T-helper 22 cell (primary cell): Measurements from ENCODE around the gene RDH8.

ENCODE experiments used
- DNase-seq: peaks from one replicate; pipeline ENCODE4 v3.0.0-alpha.2; 2020; ENCODE audit warnings: low read depth

The RDH8 gene

GRCh38 chr19:10013316-10013715 is at the start of gene RDH8:
Gene RDH8, plus strand, starts transcription at chr19:10013483. Its CDS starts 15 bp downstream, at chr19:10013498.
- DNase-seq: no peak

GRCh38 chr19:9966024-9966423 is 47.3 kb upstream of the RDH8 start:
- no peak for DNase-seq

GRCh38 chr19:9966448-9966847 is 46.8 kb upstream of the RDH8 start:
- DNase-seq: no peak

GRCh38 chr19:9967326-9967725 is 46.0 kb upstream of the RDH8 start:
- DNase-seq: no peak

- no peak for DNase-seq
Observed at GRCh38 chr19:9968820-9969687, 44.2 kb upstream of the RDH8 start.

- no peak for DNase-seq
Observed at GRCh38 chr19:9969688-9969975, 43.7 kb upstream of the RDH8 start.

GRCh38 chr19:9970481-9970880 is 42.8 kb upstream of the RDH8 start:
- no peak for DNase-seq

- no peak for DNase-seq
Observed at GRCh38 chr19:9971166-9971897, 42.0 kb upstream of the RDH8 start.

GRCh38 chr19:9972103-9972502 is 41.2 kb upstream of the RDH8 start:
- no peak for DNase-seq

- no peak for DNase-seq
Observed at GRCh38 chr19:9981406-9982260, 31.6 kb upstream of the RDH8 start.

GRCh38 chr19:9986787-9987281 is 26.4 kb upstream of the RDH8 start:
- no peak for DNase-seq

- DNase-seq: no peak
Observed at GRCh38 chr19:9989504-9989903, 23.8 kb upstream of the RDH8 start.

- no peak for DNase-seq
Observed at GRCh38 chr19:9991425-9992191, 21.7 kb upstream of the RDH8 start.

- DNase-seq: no peak
Observed at GRCh38 chr19:9995084-9995483, 18.2 kb upstream of the RDH8 start.

- no peak for DNase-seq
Observed at GRCh38 chr19:9995999-9996398, 17.3 kb upstream of the RDH8 start.

- DNase-seq: no peak
Observed at GRCh38 chr19:9996541-9996940, 16.7 kb upstream of the RDH8 start.

- DNase-seq: peak; percentile 12
Observed at GRCh38 chr19:10000171-10000826, 13.0 kb upstream of the RDH8 start.

- no peak for DNase-seq
Observed at GRCh38 chr19:10001899-10002298, 11.4 kb upstream of the RDH8 start.

GRCh38 chr19:10003271-10003670 is 10.0 kb upstream of the RDH8 start:
- DNase-seq: no peak

- no peak for DNase-seq
Observed at GRCh38 chr19:10004617-10005016, 8.7 kb upstream of the RDH8 start.
